HG03558 (cell line): ENCODE results near the gene RAN.
"Not testable (repeated sequence)": the region's sequence is repeated elsewhere in the genome, so short reads cannot be mapped to it uniquely, and the experiment has no call there.

Experiments
- ATAC-seq: cut with Tn5 transposase; IDR thresholded peaks from one replicate; pipeline ENCODE4 v1.9.1; 2021; ENCODE audit warnings: moderate number of reproducible peaks; ENCODE audit not compliant: unreplicated experiment; ENCODE audit errors: extremely low read depth

RAN gene

DNA sequence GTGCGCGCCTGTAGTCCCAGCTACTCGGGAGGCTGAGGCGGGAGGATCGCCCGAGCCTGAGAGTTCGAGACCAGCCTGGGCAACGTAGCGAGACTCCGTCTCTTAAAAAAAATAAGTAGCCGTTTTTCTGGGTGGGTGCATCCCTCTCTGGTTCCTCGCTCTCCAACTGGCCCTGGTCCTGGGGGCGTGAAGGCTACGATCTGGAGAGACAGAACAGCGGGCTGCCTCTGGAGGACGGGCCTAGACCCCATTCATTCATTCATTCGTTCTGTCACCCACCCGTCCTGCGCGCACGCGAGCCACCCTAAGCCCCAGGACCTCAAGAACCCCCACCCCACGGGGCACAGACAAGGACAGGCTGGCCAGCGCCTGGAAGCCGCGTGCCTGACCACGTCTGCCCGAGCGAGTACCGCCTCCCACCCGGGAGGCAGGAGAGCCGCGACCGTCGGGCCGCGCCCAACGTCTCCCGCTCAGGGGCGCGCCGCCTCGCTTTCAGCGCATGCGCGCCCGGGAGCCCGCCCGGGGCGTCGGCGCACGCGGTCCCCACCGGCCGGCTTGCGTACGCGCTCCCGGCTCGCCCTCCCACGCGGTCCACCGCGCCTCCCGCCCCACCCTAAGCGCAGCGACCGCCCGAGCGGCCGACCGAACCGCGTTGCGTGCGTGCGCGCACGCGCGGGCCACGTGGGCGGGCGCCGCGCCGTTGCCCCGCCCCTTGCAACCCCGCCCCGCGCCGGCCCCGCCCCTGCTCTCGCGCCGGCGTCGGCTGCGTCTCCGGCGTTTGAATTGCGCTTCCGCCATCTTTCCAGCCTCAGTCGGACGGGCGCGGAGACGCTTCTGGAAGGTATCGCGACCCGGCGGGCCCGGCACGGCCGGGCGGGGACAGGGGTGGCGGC, at the start of gene RAN:
TSS of gene RAN (plus strand) at position 781 of the 893 bp plus-strand sequence. CDS start 528 bp downstream, outside the sequence.
- peak; percentile 38 for ATAC-seq

DNA sequence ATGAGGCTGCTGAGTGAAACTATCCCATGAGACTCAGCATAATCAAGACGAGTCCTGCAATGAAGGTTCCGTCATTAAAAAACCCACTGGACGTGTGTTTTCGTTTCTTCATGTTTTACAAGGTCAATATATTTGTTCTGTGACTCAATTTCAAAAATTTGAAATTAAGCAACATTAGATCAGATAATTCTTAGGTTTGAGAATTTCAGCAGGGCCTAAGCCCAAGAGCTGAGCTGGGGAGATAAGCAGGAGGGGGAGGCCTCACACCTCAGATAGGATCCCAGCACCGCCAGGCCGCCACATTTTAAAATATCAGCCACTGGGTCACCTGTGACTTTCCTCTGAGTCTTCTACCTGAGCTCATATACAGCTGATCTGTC, 46.1 kb upstream of the RAN start:
- no peak for ATAC-seq

DNA sequence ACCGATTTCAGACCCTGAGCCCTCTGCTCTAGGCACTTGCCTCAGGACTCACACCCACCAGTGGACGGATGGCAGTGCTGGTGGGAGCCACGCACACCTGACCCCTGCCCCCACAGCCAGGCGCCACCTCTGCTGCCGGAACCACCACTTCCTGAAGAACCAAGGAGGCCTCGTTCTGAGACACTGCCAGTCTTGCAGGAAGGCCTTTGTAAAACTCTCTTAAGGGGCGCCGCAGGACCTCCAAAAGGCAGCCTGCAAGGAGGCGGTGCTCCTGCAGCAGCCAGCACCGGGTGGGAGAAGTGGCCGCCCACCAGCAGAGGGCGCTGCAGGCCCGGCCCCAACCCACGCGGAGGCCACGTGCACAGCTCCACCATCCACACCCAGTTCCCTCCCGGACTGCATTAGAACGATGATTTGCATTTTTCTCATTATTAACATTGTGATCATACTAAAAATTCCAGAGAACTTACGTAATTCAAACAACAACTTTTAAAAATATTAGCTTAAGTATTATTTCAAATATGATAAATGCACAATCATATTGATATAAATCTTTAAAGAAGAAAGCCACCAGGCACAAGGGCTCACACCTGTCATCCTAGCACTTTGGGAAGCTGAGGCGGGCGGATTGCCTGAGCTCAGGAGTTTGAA, 45.6 kb upstream of the RAN start:
- ATAC-seq = no peak

DNA sequence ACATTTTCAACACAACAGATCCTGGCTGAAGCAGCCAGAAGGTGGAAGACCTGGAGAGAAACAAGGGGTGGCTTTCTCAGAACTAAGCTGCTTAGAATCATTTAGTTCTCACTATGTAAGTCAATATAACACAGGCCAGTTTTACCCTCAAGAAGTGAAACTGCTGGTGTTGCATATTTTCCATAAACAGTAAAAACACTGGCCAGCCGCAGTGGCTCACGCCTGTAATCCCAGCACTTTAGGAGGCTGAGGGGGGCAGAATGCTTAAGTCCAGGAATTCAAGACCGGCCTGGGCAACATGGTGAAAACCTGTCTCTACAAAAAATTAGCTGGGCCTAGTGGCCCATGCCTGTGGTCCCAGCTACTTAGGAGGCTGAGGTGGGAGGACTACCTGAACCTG, 44.4 kb upstream of the RAN start:
- ATAC-seq = no peak

DNA sequence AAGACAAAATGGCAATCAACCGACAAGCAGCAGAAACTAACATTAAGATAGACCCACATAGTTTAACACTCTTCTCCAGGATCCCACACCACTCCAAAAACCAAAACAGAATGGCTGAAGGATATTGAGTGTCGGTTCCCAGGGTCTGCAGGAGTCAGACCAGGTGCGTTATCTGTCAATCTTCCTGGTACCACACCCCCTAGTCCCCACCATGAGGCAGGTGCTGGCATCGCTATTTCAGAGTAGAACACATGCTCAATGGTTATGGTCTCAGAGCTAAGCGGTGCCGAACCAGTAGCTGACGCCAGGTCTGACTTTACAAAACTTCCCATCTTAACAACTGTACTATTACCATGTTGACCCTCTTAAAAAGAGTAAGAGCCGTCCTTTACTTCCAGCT, 43.0 kb upstream of the RAN start:
- no peak for ATAC-seq

DNA sequence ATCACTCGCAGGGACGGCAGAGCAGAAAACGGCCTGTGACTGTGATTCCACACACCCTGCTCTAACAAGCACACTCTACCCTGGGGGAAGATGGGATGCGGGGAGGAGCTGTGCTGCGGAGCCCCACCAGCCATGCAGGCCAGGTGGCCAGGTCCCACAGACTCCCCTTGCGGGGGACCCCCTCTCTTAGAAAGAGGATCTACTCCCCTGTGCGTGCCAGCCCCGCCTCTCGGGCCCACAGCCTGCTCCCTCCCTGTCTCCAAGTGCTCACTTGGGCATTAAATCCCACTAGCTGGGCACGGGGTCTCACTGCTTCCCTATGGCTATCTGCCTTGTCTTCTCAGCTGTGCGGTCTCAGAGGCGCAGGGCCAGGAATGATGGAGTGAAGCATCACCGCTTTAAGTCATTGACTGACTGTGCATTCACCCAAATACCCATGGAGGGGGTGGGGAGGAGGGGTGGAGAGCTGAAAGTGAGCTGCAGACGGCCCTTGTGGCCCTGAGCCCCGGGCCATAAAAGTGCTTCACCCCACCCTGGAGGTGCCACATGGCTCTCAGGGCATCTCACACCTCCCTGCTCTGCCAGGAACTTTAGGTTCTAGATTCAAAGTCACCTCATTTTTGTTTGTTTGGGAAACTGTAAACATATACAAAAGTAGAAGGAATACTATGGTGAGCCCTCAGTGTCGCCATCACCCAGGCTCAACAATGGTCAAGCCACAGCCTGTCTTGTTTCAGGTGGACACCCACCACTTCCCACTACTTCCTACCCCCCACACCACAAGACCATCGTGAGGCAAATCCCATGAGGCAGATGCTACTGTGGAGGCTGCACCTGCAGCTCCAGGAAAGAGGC, 42.2 kb upstream of the RAN start:
- no peak for ATAC-seq

DNA sequence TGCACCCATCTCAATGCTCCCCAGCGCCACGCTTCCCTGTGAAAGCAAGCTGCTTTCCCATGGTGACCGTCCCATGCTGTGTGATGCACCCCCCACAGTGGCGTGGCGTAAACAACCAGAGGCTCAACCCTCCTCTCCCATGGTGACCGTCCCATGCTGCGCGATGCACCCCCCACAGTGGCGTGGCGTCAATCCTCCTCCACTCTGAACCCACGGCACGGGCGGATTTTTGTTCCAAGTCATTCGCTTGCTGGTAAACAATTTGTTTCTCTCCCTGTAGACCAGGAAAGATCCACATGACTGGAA, 41.7 kb upstream of the RAN start:
- ATAC-seq = no peak

DNA sequence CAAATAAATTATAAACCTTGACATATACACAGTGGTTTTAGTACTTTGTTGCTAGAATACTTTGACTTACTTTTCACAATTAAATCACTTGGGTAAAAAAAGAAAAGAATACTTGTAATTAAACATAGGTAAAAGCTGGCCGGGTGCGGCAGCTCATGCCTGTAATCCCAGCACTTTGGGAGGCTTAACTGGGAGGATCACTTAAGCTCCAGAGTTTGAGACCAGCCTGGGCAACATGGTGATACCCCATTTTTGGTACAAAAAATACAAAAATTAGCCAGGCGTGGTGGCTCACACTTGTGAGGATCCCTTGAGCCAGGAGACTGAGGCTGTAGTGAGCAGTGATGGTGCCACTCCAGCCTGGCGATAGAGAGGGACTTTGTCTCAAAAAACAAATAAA, 40.6 kb upstream of the RAN start:
- no peak for ATAC-seq

DNA sequence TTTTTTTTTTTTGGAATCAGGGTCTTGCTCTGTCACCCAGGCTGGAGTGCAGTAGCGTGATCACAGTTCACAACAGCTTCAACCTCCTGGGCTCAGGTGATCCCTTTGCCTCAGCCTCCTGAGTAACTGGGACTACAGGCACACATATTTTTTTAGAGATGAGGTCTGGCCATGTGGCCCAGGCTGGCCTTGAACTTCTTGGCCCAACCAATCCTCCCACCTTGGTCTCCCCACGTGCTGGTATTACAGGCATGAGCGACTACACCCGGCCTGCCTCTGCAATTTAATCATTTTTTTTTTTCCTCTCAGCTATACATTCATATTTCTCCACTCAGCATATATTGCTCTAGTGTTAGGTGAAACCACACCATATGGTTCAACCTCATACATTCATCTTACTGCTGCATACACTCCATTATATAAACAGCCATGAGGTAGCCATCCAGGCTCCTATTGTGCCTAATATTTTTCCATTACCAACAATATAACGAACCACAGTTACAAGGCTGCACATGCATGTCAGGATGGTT, 39.9 kb upstream of the RAN start:
- no peak for ATAC-seq

DNA sequence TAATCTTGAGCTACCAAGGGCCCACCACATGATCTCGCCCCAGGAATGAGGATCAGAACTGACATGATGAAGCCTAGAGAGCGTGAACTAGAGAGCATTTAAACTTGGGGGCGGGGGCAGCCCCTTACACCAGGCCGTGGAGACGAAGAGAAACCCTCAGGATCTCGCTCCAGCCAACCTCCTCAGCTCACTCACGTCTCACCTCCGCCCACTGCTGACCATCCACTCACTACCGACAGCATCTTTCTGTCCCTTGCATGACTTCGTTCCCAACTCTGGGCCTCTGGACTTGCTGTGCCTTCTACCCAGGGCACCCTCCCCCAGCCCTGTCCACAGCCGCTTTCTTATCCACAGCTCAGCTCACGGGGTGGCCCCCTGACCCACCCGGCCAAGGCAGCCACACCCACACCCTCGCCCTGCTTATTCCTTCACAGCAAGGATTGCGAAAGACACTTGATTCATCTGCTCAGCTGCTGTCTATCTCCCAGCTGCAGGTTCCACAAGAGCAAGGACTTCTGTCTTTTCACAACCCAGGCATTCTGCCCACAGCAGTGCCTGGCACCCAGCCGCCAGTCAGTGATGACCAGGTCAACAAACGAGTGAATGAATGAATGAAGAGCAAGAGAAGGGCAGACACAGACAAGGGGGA, 39.2 kb upstream of the RAN start:
- ATAC-seq = no peak

DNA sequence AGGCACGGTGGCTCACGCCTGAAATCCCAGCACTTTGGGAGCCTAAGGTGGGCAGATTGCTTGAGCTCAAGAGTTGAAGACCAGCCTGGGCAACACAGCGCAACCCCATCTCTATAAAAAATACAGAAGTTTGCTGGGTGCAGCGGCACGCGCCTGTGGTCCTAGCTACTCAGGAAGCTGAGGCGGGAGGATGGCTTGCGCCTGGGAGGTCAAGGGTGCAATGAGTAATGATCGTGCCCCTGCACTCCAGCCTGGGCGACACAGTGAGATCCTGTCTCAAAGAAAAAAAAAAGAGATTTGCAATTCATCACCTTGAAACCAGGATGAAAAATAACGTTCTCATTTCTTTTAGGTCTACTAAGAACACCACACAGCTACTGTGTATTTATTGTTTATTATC, 36.9 kb upstream of the RAN start:
- ATAC-seq = no peak

DNA sequence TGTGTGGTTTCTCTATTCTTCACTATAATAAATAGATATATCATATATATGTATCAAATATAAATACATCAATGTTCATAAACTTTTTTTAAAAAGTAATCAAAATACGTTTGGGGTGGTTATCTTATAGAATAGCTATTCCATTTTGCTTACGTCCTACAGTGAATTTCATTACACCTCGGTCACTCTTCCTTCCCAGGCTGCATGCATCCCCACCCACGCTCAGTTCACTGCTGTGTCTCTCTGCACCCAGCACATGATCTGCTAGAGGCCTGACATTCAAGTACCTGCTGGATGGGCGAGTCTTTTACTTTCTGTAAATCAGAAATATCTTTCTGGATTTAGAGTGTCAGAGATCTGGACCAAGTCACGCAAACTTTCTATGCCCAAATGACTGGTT, 36.4 kb upstream of the RAN start:
- ATAC-seq = no peak

DNA sequence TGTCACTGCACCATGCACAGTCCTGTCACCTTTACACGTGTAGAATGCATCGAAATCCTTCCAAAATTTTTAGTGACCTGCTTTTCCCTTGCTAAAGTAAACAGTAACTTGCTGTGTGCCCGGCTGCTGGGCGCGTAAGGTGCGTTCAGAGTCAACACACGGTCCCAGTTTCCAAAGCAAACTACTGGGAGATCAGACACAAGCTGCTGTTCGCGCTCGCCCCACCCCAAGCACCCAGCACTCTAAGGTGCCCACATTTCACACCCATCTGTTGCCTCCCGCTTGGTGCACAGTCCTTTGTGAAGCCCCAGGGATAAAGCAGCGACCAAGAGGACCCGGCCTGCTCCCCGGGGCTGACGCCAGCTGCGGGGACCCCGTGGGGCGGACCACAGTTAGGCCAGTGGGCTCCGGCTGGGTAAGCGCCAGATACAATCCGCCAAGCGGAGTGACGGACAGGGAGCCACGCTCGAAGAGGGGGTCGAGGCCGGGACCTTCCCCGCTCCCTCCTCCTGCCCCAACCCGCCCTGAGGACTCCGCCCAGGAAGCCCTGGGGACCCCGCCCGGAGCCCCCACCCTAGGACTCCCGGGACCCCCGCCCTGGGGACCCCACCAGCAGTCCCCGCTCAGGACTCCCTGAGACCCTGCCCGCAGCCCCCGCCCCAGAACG, 33.4 kb upstream of the RAN start:
- ATAC-seq = no peak

DNA sequence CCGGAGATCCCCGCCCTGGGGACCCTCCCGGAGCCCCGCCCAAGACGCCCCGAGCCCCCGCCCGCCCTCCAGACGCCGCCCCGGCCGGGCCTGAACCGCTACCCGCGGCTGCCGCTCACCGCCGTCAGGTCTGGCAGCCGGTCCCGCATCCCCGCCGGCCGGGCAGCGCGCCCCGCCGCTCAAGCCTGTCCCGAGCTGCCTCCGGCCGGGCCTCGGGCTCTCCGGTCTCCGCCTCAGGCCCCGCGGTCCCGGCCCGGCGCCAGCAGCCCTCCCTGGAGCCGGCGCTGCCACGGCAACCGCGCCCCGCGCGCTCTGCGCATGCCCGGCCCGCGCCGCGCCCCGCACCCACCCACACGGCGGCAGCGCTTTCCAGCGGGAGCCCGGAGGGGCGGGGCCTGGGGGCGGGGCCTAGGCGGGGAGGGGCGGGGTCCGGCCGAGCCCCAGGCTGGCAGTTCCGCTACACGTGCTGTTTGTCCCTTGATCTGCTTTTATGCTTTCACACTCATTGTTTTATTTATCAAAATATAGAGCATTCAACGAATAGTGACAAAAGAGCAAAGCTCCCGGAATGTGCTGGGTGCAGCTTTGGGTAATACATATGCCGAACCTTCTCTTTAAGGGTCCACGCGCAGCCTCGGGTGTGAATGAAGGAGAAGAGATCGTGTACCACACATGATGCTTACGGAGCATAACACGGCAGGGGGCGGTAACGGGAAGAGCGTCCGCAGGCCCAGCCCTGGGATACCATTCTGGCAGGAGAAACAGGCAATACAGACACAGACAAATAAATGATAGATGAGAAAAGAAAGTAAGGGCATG, 32.7 kb upstream of the RAN start, which contains the start of gene STX2:
TSS of gene STX2 (minus strand) at position 300 of the 819 bp plus-strand sequence. CDS start at position 149, 151 bp downstream.
- ATAC-seq = peak; percentile 77

DNA sequence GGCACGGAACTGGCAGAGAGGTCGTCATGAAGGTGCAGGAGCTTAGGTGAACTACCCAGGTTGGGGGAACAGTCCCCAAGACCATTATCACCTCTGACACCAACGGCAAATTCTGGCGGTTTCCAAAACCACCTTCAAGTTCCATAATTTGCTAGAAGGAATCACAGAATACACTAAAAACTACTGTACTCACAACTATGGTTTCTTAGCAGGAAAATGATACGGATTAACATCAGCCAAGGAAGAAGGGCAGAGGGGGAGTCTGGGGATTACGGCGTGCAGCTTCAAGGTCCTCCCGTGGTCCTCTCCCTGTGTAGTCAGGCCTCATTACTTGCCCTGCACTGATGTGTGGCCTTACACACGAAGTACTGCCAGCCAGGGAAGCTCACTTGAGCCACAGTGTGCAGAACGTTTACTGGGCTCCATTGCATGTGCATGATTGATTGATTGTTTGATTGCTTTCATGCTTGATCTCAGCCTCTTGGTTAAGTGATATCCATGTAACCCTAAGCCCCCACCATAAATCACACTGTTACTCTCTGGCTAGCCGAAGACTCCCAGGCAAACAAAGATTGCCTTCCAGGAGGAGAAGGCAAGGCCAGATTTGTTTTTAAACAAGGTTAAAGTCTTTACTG, 32.0 kb upstream of the RAN start:
- ATAC-seq = no peak

DNA sequence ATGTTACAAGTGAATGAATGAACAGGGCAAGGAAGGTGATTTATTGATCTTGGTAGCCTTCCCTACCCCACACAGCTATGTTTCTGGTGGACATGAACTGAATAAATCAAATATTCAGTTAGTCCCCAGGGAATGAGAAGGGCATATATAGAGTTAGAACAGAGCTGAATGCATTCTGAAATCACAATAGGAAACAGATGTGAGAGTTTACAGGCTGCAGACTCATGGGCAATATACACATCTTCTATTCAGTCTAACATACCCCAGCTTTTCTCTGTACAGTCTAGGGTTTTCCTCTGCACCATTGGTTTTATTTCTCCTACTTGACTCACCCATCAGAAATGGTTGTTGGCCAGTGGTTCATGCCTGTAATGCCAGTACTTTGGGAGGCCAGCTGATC, 25.5 kb upstream of the RAN start:
- ATAC-seq = no peak

DNA sequence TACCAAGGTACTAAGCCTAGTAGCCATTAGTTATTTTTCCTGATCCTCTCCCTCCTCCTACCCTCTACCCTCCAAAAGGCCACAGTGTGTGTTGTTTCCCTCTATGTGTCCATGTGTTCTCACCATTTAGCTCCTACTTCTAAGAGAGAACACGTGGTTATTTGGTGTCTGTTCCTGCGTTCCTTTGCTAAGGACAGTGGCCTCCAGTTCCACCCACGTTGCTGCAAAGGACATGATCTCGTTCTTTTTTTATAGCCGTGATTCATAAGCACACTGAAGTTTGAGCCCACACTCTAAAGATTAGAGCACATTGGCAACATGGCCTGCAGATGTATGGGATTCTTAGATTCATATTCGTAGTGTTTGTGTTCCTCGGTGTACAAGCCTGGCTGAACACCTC, 24.8 kb upstream of the RAN start:
- no peak for ATAC-seq

DNA sequence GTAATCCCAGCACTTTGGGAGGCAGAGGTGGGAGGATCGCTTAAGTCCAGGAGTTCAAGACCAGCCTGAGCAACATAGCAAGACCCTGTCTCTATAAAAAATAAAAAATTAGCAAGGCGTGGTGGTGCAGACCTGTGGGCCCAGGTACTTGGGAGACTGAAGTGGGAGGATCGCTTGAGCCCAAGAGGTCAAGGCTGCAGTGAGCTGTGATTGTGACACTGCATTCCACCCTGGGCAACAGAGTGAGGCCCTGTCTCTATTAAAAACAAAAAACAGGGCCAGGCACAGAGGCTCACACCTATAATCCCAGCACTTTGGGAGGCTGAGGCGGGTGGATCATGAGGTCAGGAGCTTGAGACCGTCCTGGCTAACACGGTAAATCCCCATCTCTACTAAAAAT, 23.8 kb upstream of the RAN start:
- ATAC-seq = not testable (repeated sequence)
